Chondrocyte (in vitro differentiated cells): ENCODE data around the gene AHNAK2. TPM values are rescaled to one million over a fixed set of nuclear protein-coding genes. Genes with fewer than 3 reads are reported as not detected.

Experiments used
- DNase-seq: peaks from one replicate; pipeline ENCODE4 v3.0.0; 2021; ENCODE audit warnings: mixed read lengths, low spot score
- H3K27ac Mint-ChIP-seq: one replicate; pipeline ENCODE4 v1.8.0; 2021; ENCODE audit warnings: mild to moderate bottlenecking, moderate library complexity, mixed read lengths; ENCODE audit not compliant: unreplicated experiment
- H3K27me3 Mint-ChIP-seq: 2 replicates; pipeline ENCODE4 v1.8.0; 2021; ENCODE audit warnings: low read depth, mixed read lengths
- H3K36me3 Mint-ChIP-seq: 2 replicates; pipeline ENCODE4 v1.8.0; 2021; ENCODE audit warnings: low read depth, mixed read lengths
- H3K4me1 Mint-ChIP-seq: 2 replicates; pipeline ENCODE4 v1.8.0; 2021; ENCODE audit warnings: low read depth, mild to moderate bottlenecking, mixed read lengths
- H3K4me3 Mint-ChIP-seq: one replicate; pipeline ENCODE4 v1.8.0; 2021; ENCODE audit warnings: mild to moderate bottlenecking, moderate library complexity, mixed read lengths; ENCODE audit not compliant: unreplicated experiment
- H3K9me3 Mint-ChIP-seq: 2 replicates; pipeline ENCODE4 v1.8.0; 2021; ENCODE audit warnings: low read depth, mixed read lengths
- CTCF ChIP-seq: fragments of 200-600 bp; sonication (generic); IDR thresholded peaks from 2 replicates; pipeline ENCODE4 v1.5.0; 2021; ENCODE audit warnings: antibody characterized with exemption, mild to moderate bottlenecking, moderate library complexity
- total RNA-seq: library from RNA; stranded (reverse); gene quantifications from 3 replicates; pipeline ENCODE4 v1.2.1, GENCODE V29; 2021

AHNAK2 gene
- total RNA-seq, 1 donor from 2014 or later: 271 TPM

GRCh38 chr14:104989951-104990303 is 11.8 kb upstream of the AHNAK2 start:
- DNase-seq: no peak

GRCh38 chr14:104989236-104989950 is 11.2 kb upstream of the AHNAK2 start:
- Mint-ChIP-seq H3K4me1 (peaks cover 10% of the 10 kb centered on the region), H3K27me3 (no peaks in the 10 kb centered on the region), H3K9me3 (no peaks in the 10 kb centered on the region), H3K27ac (no peak overlapping the region), H3K36me3 (peaks cover 7% of the 10 kb centered on the region), H3K4me3 (no peak overlapping the region)
- no peak for DNase-seq
- TF ChIP-seq CTCF: no peak

More at GRCh38 chr14:104989951-104990303, 11.8 kb upstream of the AHNAK2 start:
- H3K4me1 Mint-ChIP-seq: peaks cover 10% of the 10 kb centered on the region
- H3K27ac Mint-ChIP-seq: no peak overlapping the region
- no peaks in the 10 kb centered on the region for H3K9me3 Mint-ChIP-seq
- H3K27me3 Mint-ChIP-seq: no peaks in the 10 kb centered on the region
- no peak overlapping the region for H3K4me3 Mint-ChIP-seq
- TF ChIP-seq CTCF: no peak
- H3K36me3 Mint-ChIP-seq: peaks cover 10% of the 10 kb centered on the region

- TF ChIP-seq CTCF: no peak
- H3K36me3 Mint-ChIP-seq: no peaks in the 10 kb centered on the region
- H3K9me3 Mint-ChIP-seq: no peaks in the 10 kb centered on the region
- no peak overlapping the region for H3K27ac Mint-ChIP-seq
- no peaks in the 10 kb centered on the region for H3K27me3 Mint-ChIP-seq
- peak; percentile 86 for DNase-seq
- peak overlapping the region; percentile 60 for H3K4me3 Mint-ChIP-seq
- H3K4me1 Mint-ChIP-seq: peaks cover 10% of the 10 kb centered on the region
These were observed 8.5 kb upstream of the AHNAK2 start for GRCh38 chr14:104986487-104987164.

- TF ChIP-seq CTCF: no peak
- Mint-ChIP-seq H3K4me1 (peaks cover 10% of the 10 kb centered on the region), H3K4me3 (peak within 1 kb of the TSS; percentile 61), H3K27me3 (no peaks in the 10 kb centered on the region), H3K27ac (peak within 1 kb of the TSS; percentile 41), H3K36me3 (no peaks in the 10 kb centered on the region), H3K9me3 (no peaks in the 10 kb centered on the region)
- DNase-seq: peak; percentile 91
These were observed 7.7 kb upstream of the AHNAK2 start, which contains the start of gene CLBA1 for GRCh38 chr14:104985675-104986486. Gene CLBA1 (plus strand): TSS chr14:104985788. CDS start chr14:104986432, 644 bp downstream.
